ENCODE results near the gene AGPAT2. TPM values are rescaled to one million over a fixed set of nuclear protein-coding genes. Genes with fewer than 3 reads are reported as not detected.
A peak's percentile ranks its signal among the peaks of the same experiment; 100 is the strongest.

AGPAT2 gene
- total RNA-seq, 1 experiment from 2014 or later: 103 TPM

- Histone ChIP-seq H2AFZ (ENCODE audit: low read length) (no peak overlapping the region), H3F3A (ENCODE audit: low read length, unreplicated experiment) (no peaks in the 10 kb centered on the region), H3K36me3 (ENCODE audit: low read depth, low read length) (no peaks in the 10 kb centered on the region), H3K4me1 (ENCODE audit: insufficient read depth, low read length) (no peaks in the 10 kb centered on the region), H4K20me1 (ENCODE audit: low read length) (no peaks in the 10 kb centered on the region), H3K4me3 (ENCODE audit: low read length) (no peak overlapping the region), H3K27me3 (ENCODE audit: low read length) (no peaks in the 10 kb centered on the region), H3K9me2 (replicated peaks; ENCODE audit: low read length) (no peaks in the 10 kb centered on the region), H3K9me3 (ENCODE audit: low read length) (no peaks in the 10 kb centered on the region), H3K79me2 (ENCODE audit: low read length) (no peaks in the 10 kb centered on the region), H3K4me2 (ENCODE audit: low read length) (no peak overlapping the region), H3K9ac (ENCODE audit: low read length) (no peak overlapping the region), H3K27ac (ENCODE audit: low read length) (no peak overlapping the region)
- ChIA-PET POLR2A (ENCODE audit: unreplicated experiment) (no interaction called here), CTCF (interaction anchor here (0.6 to 1.5 kb wide), 2 partner anchors 21 kb away, joined by 3 read pairs; no protein-coding TSS in a partner anchor)
- DNase-seq (no peak), ATAC-seq (no peak)
- TF ChIP-seq EZH2 (IDR thresholded peaks at IDR 0.05; ENCODE audit: low read length, unreplicated experiment): no peak
- no peak for TF ChIP-seq EZH2phosphoT487 (IDR thresholded peaks at IDR 0.05; ENCODE audit: borderline replicate concordance, low read length)
- TF ChIP-seq, protein P1, sequence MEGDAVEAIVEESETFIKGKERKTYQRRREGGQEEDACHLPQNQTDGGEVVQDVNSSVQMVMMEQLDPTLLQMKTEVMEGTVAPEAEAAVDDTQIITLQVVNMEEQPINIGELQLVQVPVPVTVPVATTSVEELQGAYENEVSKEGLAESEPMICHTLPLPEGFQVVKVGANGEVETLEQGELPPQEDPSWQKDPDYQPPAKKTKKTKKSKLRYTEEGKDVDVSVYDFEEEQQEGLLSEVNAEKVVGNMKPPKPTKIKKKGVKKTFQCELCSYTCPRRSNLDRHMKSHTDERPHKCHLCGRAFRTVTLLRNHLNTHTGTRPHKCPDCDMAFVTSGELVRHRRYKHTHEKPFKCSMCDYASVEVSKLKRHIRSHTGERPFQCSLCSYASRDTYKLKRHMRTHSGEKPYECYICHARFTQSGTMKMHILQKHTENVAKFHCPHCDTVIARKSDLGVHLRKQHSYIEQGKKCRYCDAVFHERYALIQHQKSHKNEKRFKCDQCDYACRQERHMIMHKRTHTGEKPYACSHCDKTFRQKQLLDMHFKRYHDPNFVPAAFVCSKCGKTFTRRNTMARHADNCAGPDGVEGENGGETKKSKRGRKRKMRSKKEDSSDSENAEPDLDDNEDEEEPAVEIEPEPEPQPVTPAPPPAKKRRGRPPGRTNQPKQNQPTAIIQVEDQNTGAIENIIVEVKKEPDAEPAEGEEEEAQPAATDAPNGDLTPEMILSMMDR (conservative IDR thresholded peaks at IDR 0.05; ENCODE audit: low read depth, low read length): no peak
- no TSS peak for BruUV-seq (replicated peaks)
- intact Hi-C loops (cut with micrococcal nuclease): no loop called here
These were observed 14.7 kb downstream of the AGPAT2 start for GRCh38 chr9:136672431-136673087.

DNA sequence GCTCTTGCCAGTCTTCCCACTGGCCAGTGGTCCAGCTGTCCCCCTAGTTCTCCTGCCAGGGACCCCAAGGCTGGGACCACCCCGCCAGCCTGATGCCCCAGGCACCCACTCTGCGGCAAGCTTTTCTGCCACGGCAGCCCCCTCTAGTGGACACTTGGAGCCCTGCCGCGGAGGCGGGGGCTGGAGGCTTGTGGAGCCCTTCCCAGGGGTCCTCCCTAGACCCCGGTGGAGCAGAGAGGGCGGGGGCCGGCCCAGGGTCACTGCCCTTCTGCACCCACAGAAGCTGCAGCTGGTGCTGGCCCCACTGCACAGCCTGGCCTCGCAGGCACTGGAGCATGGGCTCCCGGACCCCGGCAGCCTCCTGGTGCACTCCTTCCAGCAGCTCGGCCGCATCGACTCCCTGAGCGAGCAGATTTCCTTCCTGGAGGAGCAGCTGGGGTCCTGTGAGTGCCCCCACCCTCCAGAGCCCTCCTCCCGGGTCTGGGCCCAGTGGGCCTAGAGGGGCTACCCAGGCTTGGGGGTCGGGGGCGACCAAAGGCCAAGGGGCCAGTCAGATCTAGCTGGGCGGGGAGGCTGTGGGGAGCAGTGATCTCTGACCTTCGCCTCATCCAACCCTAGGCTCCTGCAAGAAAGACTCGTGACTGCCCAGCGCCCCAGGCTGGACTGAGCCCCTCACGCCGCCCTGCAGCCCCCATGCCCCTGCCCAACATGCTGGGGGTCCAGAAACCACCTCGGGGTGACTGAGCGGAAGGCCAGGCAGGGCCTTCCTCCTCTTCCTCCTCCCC is 15.4 kb downstream of the AGPAT2 start:
- ChIA-PET POLR2A (ENCODE audit: unreplicated experiment) (no interaction called here), CTCF (interaction anchor here (0.6 to 1.5 kb wide), 2 partner anchors 22 to 26 kb away, joined by 3 to 6 read pairs; no protein-coding TSS in a partner anchor)
- H2AFZ ChIP-seq (ENCODE audit: low read length): no peak overlapping the region
- no peaks in the 10 kb centered on the region for H3F3A ChIP-seq (ENCODE audit: low read length, unreplicated experiment)
- ATAC-seq (peak; percentile 35), DNase-seq (peak; percentile 18)
- no peaks in the 10 kb centered on the region for H3K4me1 ChIP-seq (ENCODE audit: insufficient read depth, low read length)
- no TSS peak for BruUV-seq (replicated peaks)
- H3K4me3 ChIP-seq (ENCODE audit: low read length): no peak overlapping the region
- H3K9ac ChIP-seq (ENCODE audit: low read length): no peak overlapping the region
- intact Hi-C loops (cut with micrococcal nuclease): loop anchor here (2.0 kb wide), 1 partner anchor 23 kb away; no protein-coding TSS in a partner anchor
- H4K20me1 ChIP-seq (ENCODE audit: low read length): no peaks in the 10 kb centered on the region
- no peaks in the 10 kb centered on the region for H3K36me3 ChIP-seq (ENCODE audit: low read depth, low read length)
- no peaks in the 10 kb centered on the region for H3K9me3 ChIP-seq (ENCODE audit: low read length)
- no peak overlapping the region for H3K4me2 ChIP-seq (ENCODE audit: low read length)
- no peaks in the 10 kb centered on the region for H3K27me3 ChIP-seq (ENCODE audit: low read length)
- H3K27ac ChIP-seq (ENCODE audit: low read length): no peak overlapping the region
- no peaks in the 10 kb centered on the region for H3K79me2 ChIP-seq (ENCODE audit: low read length)
- no peak for TF ChIP-seq EZH2phosphoT487 (IDR thresholded peaks at IDR 0.05; ENCODE audit: borderline replicate concordance, low read length)
- TF ChIP-seq, protein P1 (conservative IDR thresholded peaks at IDR 0.05; ENCODE audit: low read depth, low read length): peak; percentile 77
- no peak for TF ChIP-seq EZH2 (IDR thresholded peaks at IDR 0.05; ENCODE audit: low read length, unreplicated experiment)
- H3K9me2 ChIP-seq (replicated peaks; ENCODE audit: low read length): no peaks in the 10 kb centered on the region
